ENCODE data around the gene MYRIP. TPM values are rescaled to one million over a fixed set of nuclear protein-coding genes. Genes with fewer than 3 reads are reported as not detected.

MYRIP gene
- total RNA-seq, 1 experiment from 2014 or later: 0.44 TPM

- TF ChIP-seq, protein P1, sequence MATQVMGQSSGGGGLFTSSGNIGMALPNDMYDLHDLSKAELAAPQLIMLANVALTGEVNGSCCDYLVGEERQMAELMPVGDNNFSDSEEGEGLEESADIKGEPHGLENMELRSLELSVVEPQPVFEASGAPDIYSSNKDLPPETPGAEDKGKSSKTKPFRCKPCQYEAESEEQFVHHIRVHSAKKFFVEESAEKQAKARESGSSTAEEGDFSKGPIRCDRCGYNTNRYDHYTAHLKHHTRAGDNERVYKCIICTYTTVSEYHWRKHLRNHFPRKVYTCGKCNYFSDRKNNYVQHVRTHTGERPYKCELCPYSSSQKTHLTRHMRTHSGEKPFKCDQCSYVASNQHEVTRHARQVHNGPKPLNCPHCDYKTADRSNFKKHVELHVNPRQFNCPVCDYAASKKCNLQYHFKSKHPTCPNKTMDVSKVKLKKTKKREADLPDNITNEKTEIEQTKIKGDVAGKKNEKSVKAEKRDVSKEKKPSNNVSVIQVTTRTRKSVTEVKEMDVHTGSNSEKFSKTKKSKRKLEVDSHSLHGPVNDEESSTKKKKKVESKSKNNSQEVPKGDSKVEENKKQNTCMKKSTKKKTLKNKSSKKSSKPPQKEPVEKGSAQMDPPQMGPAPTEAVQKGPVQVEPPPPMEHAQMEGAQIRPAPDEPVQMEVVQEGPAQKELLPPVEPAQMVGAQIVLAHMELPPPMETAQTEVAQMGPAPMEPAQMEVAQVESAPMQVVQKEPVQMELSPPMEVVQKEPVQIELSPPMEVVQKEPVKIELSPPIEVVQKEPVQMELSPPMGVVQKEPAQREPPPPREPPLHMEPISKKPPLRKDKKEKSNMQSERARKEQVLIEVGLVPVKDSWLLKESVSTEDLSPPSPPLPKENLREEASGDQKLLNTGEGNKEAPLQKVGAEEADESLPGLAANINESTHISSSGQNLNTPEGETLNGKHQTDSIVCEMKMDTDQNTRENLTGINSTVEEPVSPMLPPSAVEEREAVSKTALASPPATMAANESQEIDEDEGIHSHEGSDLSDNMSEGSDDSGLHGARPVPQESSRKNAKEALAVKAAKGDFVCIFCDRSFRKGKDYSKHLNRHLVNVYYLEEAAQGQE (IDR thresholded peaks at IDR 0.05; ENCODE audit: low read depth): no peak
- no peak for TF ChIP-seq SP1 (IDR thresholded peaks at IDR 0.05; ENCODE audit: low read depth)
- no peak for TF ChIP-seq EGR1 (IDR thresholded peaks at IDR 0.05; ENCODE audit: low read depth)
These were observed 307.2 kb downstream of the MYRIP start (continued) for GRCh38 chr3:40116478-40117177.

GRCh38 chr3:40118091-40118490 is 308.7 kb downstream of the MYRIP start:
- Histone ChIP-seq H3K4me2 (ENCODE audit: low read length) (no peak overlapping the region), H3K4me1 (ENCODE audit: control insufficient read depth in 1 of 2, insufficient read depth in 2 of 2, low read length in 2 of 2) (peaks cover 17% of the 10 kb centered on the region in 2 experiments), H3K9me3 (ENCODE audit: control insufficient read depth in 1 of 2, insufficient read depth in 1 of 2, low read depth in 1 of 2, low read length in 2 of 2) (no peaks in the 10 kb centered on the region), H4K20me1 (ENCODE audit: insufficient read depth) (no peaks in the 10 kb centered on the region), H3K27ac (ENCODE audit: low read depth, low read length) (no peak overlapping the region), H3K9me2 (ENCODE audit: insufficient read depth) (no peaks in the 10 kb centered on the region), H3K9ac (ENCODE audit: low read length) (no peak overlapping the region), H3K4me3 (replicated peaks in 1 of 2; ENCODE audit: low read depth in 1 of 2, low read length in 2 of 2) (no peak overlapping the region), H3K27me3 (ENCODE audit: insufficient read depth, low read length) (no peaks in the 10 kb centered on the region), H3K79me2 (ENCODE audit: insufficient read depth, low read length) (no peaks in the 10 kb centered on the region), H3K36me3 (ENCODE audit: control insufficient read depth in 1 of 2, insufficient read depth in 2 of 2, low read length in 2 of 2) (no peaks in the 10 kb centered on the region), H2AFZ (ENCODE audit: low read depth, low read length, poor library complexity, severe bottlenecking) (no peak overlapping the region)
- ChIA-PET RAD21 (ENCODE audit: low non-redundant PET in 1 of 2, low total read pairs in 2 of 2, uncharacterized antibody in 2 of 2, unreplicated experiment in 2 of 2) (no interaction called here), CTCF (no interaction called here), POLR2A (no interaction called here)
- ATAC-seq (no peak), DNase-seq (ENCODE audit: low read depth, low spot score) (no peak)
- intact Hi-C loops (cut with micrococcal nuclease): loop anchor here (5.0 kb wide), 1 partner anchor 1519 kb away; no protein-coding TSS in a partner anchor
- BruUV-seq (replicated peaks): no TSS peak
- TF ChIP-seq RAD21 (IDR thresholded peaks at IDR 0.05; ENCODE audit: low read depth): no peak
- TF ChIP-seq SRF (IDR thresholded peaks at IDR 0.05; ENCODE audit: low read depth): no peak
- TF ChIP-seq, protein P2, sequence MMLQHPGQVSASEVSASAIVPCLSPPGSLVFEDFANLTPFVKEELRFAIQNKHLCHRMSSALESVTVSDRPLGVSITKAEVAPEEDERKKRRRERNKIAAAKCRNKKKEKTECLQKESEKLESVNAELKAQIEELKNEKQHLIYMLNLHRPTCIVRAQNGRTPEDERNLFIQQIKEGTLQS (IDR thresholded peaks at IDR 0.05): no peak
- no peak for TF ChIP-seq ZNF274 (IDR thresholded peaks at IDR 0.05; ENCODE audit: low read depth, low read length)
- TF ChIP-seq YY1 (IDR thresholded peaks at IDR 0.05; ENCODE audit: extremely low read depth, insufficient replicate concordance, low read depth, low read length): no peak
- no peak for TF ChIP-seq CBX3 (IDR thresholded peaks at IDR 0.05; ENCODE audit: low read depth)
- TF ChIP-seq ZBTB33 (IDR thresholded peaks at IDR 0.05; ENCODE audit: extremely low read depth, insufficient replicate concordance, low read length): no peak
- TF ChIP-seq EGR1 (IDR thresholded peaks at IDR 0.05; ENCODE audit: low read depth): no peak
- TF ChIP-seq TCF7L2 (IDR thresholded peaks at IDR 0.05; ENCODE audit: borderline replicate concordance, extremely low read depth, insufficient read depth, insufficient read length): no peak
- TF ChIP-seq EZH2phosphoT487 (IDR thresholded peaks at IDR 0.05; ENCODE audit: borderline replicate concordance): no peak
- TF ChIP-seq FOSL1 (IDR thresholded peaks at IDR 0.05; ENCODE audit: low read depth): no peak
- no peak for TF ChIP-seq ELF1 (IDR thresholded peaks at IDR 0.05; ENCODE audit: borderline replicate concordance, low read depth)
- no peak for TF ChIP-seq MAX (IDR thresholded peaks at IDR 0.05)
- TF ChIP-seq CTCF (IDR thresholded peaks at IDR 0.05 in 2 of 3, conservative IDR thresholded peaks at IDR 0.05 in 1 of 3; ENCODE audit: borderline replicate concordance in 1 of 3, insufficient read depth in 1 of 3, low read depth in 2 of 3, low read length in 2 of 3): no peak
- no peak for TF ChIP-seq SIN3A (IDR thresholded peaks at IDR 0.05; ENCODE audit: low read depth)

All from HCT116 (cell line).